Cardiac muscle cell (in vitro differentiated cells and primary cell): ENCODE measurements around the gene PAPOLB. TPM values are rescaled to one million over a fixed set of nuclear protein-coding genes. Genes with fewer than 3 reads are reported as not detected.
A peak's percentile ranks its signal among the peaks of the same experiment; 100 is the strongest.

ENCODE experiments used
- DNase-seq, 2 donors: peaks; one replicate each; pipeline versions ENCODE4 v3.0.0 to v3.0.0-alpha.2; 2010 to 2017; ENCODE audit warnings: low read depth in 1 of 2, low spot score in 1 of 2
- H3K27ac ChIP-seq: fragments of 200-600 bp; sonication (generic); 2 replicates; pipeline ENCODE4 v1.5.1; 2016
- H3K27me3 ChIP-seq: fragments of 200-600 bp; sonication (generic); 2 replicates; pipeline ENCODE4 v1.6.0; 2016; ENCODE audit warnings: control low read depth
- H3K36me3 ChIP-seq: fragments of 200-600 bp; sonication (generic); 2 replicates; pipeline ENCODE4 v1.5.1; 2016; ENCODE audit warnings: control low read depth
- H3K4me1 ChIP-seq: fragments of 200-600 bp; sonication (generic); 2 replicates; pipeline ENCODE4 v1.8.1; 2017; ENCODE audit warnings: low read depth, mild to moderate bottlenecking, mixed run types
- H3K4me3 ChIP-seq: fragments of 200-600 bp; sonication (generic); 2 replicates; pipeline ENCODE4 v1.5.1; 2016; ENCODE audit warnings: mild to moderate bottlenecking
- H3K9me3 ChIP-seq: fragments of 200-600 bp; sonication (generic); 2 replicates; pipeline ENCODE4 v1.5.1; 2017; ENCODE audit warnings: low read depth, mild to moderate bottlenecking, control low read depth
- CTCF ChIP-seq: IDR thresholded peaks from 2 replicates; pipeline ENCODE4 v1.5.1; 2012; ENCODE audit warnings: low read depth, mild to moderate bottlenecking, low read length
- polyA plus RNA-seq: library from polyadenylated mRNA; unstranded; fragments of >200 nt; fragmentation: Nextera tagmentation; extraction: Ambion mirVana; gene quantifications from 2 replicates; pipeline ENCODE4 v1.2.1, GENCODE V29; 2016
- total RNA-seq: library from RNA; depleted of rRNA; stranded (reverse); fragments of >200 nt; gene quantifications from 2 replicates; pipeline ENCODE4 v1.2.3, GENCODE V29; 2016

PAPOLB gene
- total and polyA plus RNA-seq, 2 experiments from 2014 or later: 0.39 TPM; not detected in 1

- Histone ChIP-seq H3K9me3 (no peaks in the 10 kb centered on the region), H3K36me3 (peaks cover 17% of the 10 kb centered on the region), H3K4me1 (peaks cover 51% of the 10 kb centered on the region), H3K27me3 (no peaks in the 10 kb centered on the region), H3K27ac (peak overlapping the region; percentile 52), H3K4me3 (no peak overlapping the region)
- no peak for DNase-seq
- no peak for TF ChIP-seq CTCF
Observed at GRCh38 chr7:4875391-4875790, 13.6 kb upstream of the PAPOLB start.

- no peak overlapping the region for H3K4me3 ChIP-seq
- peaks cover 47% of the 10 kb centered on the region for H3K4me1 ChIP-seq
- no peak for TF ChIP-seq CTCF
- H3K9me3 ChIP-seq: no peaks in the 10 kb centered on the region
- DNase-seq: no peak
- H3K36me3 ChIP-seq: peaks cover 17% of the 10 kb centered on the region
- H3K27ac ChIP-seq: peak overlapping the region; percentile 98
- H3K27me3 ChIP-seq: no peaks in the 10 kb centered on the region
Observed at GRCh38 chr7:4873071-4873944, 11.5 kb upstream of the PAPOLB start.

- Histone ChIP-seq H3K9me3 (no peaks in the 10 kb centered on the region), H3K27ac (peak overlapping the region; percentile 98), H3K4me3 (no peak overlapping the region), H3K36me3 (peaks cover 10% of the 10 kb centered on the region), H3K27me3 (no peaks in the 10 kb centered on the region), H3K4me1 (peaks cover 47% of the 10 kb centered on the region)
- peak; percentile 34 to 97 for DNase-seq
- TF ChIP-seq CTCF: no peak
Observed at GRCh38 chr7:4871930-4872675, 10.3 kb upstream of the PAPOLB start.

GRCh38 chr7:4871056-4871680 lies 9.3 kb upstream of the PAPOLB start:
- H3K27me3 ChIP-seq: no peaks in the 10 kb centered on the region
- H3K4me1 ChIP-seq: peaks cover 47% of the 10 kb centered on the region
- no peak overlapping the region for H3K4me3 ChIP-seq
- H3K9me3 ChIP-seq: no peaks in the 10 kb centered on the region
- peak overlapping the region; percentile 98 for H3K27ac ChIP-seq
- no peak for TF ChIP-seq CTCF
- peaks cover 2% of the 10 kb centered on the region for H3K36me3 ChIP-seq
- peak in 1 of 2 donors; percentile 32 for DNase-seq

- DNase-seq: no peak
- Histone ChIP-seq H3K27me3 (no peaks in the 10 kb centered on the region), H3K4me1 (peaks cover 35% of the 10 kb centered on the region), H3K4me3 (no peak overlapping the region), H3K9me3 (no peaks in the 10 kb centered on the region), H3K36me3 (no peaks in the 10 kb centered on the region), H3K27ac (no peak overlapping the region)
- TF ChIP-seq CTCF: no peak
Observed at GRCh38 chr7:4868493-4868892, 6.7 kb upstream of the PAPOLB start.
